AG08395 (cell line): ENCODE results near the gene PTPRD.
"Not testable (repeated sequence)": the region's sequence is repeated elsewhere in the genome, so short reads cannot be mapped to it uniquely, and the experiment has no call there.

Source experiments
- DNase-seq: peaks from one replicate; pipeline ENCODE4 v3.0.0; 2012; ENCODE audit warnings: mixed read lengths, low spot score

The PTPRD gene

DNA sequence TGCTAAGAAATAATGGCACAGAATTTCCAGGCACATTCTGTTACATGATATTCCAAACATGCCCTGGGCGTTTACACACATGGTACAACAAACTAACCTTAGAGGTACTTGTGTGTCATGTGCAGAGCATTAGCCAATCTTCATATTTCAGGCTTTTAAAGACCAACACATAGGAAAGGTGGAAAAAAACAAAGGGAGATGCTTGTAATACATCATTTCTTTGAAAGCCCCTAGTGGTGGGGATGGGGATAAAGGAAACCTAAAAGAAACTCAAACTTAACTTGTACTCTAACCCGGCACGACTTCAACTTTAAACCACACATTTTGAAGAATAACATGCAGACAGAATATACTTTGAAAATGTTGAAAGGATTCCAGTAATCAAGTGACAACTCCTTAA, 133.6 kb downstream of the PTPRD start:
- DNase-seq = no peak

DNA sequence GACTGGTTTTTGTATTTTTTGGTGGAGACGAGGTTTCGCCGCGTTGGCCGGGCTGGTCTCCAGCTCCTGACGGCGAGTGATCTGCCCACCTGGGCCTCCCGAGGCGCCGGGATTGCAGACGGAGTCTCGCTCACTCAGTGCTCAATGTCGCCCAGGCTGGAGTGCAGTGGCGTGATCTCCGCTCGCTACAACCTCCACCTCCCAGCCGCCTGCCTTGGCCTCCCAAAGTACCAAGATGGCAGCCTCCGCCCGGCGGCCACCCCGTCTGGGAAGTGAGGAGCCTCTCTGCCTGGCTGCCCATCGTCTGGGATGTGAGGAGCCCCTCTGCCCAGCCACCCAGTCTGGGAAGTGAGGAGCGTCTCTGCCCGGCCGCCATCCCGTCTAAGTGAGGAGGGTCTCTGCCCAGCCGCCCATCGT, 163.6 kb downstream of the PTPRD start:
- not testable (repeated sequence) for DNase-seq

DNA sequence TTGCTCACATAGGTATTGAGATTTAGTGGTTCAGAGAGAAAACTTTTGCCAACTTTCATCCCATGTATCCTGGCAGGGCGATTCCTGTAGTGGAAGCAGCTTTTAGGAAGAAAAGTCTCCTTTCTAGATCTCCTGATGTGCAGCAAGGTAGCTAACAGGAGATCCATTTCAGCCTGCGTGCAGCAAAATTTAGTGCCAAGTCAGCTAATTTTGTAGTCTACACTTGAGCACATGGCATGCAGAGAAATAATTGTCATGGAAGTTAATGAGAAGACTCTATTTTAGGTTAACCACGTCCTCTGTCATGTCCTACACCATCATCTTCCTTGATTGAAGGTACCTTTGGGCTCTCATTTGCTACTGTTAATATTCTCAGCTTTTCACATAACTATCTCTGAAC, 165.8 kb downstream of the PTPRD start:
- DNase-seq = no peak

DNA sequence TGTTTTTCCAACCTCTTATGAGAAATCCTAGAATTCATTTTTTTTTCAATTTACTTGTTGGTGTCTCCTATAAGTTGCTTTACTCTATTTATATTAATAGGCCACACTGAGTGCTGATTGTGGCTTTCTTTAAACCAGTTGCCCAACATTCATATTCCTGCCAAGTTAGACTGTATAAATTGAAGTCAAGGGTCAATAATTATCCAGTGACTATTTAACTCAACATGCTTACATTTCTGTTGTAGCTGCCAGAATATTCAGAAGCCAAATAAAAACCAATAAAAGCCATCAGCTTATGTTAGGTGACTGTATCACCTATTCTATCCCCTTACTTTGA, 169.0 kb downstream of the PTPRD start:
- no peak for DNase-seq

DNA sequence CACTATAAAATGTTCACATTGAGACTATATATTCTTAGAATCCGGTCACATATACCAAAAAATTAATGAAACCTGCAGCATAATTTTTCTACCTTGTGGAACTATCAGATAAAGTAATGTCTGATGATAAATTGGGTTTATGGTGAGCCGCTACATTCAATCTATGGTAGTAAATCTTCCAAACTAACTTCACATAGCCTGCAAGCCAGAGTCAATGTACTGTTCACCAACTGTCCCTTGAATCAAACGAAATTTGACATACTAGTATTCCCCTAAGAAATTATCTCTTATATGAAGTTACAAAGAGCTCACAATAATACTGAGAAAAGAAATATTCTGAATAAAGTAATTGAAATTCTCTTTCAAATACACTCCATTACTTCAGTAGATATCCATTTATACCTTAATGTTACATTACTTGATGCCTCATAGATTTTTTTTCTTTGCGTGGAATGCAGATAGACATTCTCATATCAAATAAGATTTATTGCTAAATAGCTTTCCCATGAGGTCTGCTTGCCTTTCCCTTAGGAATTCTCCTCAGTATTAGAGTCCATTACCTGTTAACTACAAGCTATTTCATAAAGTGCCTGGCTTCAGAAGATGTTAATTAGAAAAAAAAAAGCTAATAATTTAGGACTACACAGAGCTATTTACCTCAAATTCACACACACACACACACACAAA, 169.5 kb downstream of the PTPRD start:
- no peak for DNase-seq

DNA sequence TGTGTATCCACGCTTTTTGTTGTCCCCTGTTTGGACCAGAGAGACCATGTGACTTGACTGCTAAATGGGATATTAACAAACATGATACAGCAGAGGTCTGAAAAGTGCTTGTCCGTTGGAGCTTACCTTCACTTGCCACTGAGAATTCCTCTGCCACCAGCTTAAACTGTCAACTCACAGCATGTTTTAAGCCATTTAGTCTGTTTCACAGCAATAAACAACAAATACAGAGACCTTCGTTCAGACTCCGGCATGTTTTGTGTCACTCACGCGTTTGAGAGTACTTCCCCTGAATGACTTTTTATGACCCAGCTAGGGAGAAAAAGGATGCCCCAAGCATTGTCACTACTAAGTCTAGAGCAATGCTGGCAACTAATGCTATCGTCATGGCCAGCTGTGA, 173.8 kb downstream of the PTPRD start:
- DNase-seq = no peak

DNA sequence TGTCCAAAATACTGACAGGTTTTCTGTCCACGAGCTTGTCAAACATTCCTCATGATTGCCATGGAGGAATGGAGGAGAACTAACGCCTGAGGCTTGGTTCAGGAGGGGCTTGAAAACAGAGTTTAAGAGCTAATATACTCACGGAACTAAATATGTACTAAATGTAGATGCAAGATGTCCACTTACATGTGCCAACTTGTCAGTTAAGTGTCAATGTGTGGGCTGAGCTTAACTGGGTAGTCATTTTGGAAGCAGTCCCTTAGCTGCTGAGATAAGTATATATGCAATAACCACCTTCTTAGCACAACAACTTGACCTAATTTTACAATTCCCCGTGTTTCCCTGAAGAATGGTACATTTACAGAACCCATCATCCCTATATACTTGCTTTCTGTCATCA, 176.0 kb downstream of the PTPRD start:
- DNase-seq = no peak

DNA sequence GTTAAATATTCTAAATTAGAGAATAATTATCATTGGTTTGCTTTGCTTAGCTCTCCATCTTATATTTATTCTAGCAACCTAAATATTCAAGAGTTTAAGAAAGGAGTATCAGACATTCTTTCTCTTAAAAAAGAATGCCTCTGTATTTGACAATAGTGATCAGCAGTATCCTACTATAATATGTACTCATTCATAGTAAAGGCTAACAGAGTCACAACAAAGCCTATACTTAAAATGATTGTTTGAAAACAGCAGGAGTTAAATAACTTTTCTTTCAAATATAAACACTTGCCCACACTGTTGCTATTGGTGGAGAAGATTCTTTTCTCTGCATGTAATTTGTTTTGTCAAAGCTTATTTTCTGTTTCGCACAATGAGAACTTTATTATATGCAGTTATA, 178.4 kb downstream of the PTPRD start:
- DNase-seq = no peak

DNA sequence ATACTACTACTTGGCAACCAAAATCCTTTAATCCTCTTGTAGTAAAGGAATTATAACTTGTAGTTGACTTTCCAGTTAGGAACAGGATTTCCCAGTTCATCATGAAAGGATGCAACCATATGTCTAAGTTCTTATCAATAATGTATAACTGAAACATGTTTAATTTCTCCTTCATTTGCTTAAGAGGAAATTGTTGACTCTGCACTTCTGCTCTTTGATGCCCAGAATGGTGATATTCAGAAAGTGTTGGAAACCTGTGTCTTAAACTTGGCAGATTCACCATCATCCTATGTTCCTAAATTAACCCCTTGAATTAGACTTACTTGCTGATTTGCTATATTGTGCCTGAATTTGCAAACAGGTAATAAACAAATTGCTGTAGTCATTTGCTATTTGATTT, 201.5 kb downstream of the PTPRD start:
- no peak for DNase-seq

DNA sequence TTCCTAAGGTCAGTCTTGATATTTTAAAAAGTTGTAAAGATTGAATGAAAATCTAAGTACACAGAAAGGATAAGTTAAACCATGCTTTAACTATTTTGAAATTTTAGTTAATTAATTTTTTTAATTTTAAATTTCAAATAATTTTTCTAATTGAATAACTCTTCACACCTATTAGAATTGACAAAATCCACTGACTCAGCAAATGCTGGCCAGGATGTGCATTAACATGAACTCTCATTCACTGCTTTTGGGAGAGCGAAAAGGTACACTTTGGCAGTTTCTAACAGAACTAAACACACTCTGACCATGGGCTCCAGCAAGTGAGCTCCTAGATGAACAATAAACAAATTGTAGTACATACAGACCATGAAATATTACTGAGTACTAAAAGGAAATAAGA, 209.5 kb downstream of the PTPRD start:
- no peak for DNase-seq

DNA sequence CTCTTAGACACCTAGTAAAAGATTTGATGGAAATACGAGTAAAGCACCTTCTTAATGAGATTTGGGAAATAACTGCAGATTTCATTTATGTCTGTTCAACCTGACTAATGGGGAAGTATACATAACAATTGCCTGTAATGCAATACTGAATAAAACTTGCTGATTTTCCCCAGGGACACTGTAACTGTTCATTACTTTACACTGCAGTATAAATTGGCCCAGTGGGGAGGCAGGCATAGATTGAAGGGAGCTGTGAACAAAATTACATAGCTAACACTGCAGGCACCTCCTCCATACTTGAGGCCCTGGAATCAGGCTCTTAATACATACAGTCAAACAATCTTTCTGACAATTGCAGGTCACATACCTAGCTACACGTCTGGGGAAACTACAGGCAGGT, 216.2 kb downstream of the PTPRD start:
- no peak for DNase-seq

DNA sequence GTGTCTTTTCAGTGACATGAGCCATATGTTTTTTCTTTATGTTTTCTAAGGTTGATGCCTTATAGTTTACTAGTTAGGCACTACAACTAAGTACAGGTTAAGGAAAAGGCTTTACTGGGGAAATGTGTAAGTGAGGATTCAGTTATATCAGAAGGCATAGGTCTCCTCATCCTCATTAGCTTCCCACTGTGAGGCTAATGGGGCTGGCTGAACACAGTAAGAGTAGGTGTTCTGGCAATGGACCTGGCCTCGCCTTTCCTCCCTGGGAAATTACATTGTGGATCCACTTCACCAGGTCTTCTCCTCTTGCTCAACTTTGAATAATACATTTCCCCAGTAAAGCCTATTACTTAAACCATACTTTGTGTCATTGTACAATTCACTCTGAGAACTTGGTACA, 225.5 kb downstream of the PTPRD start:
- no peak for DNase-seq

DNA sequence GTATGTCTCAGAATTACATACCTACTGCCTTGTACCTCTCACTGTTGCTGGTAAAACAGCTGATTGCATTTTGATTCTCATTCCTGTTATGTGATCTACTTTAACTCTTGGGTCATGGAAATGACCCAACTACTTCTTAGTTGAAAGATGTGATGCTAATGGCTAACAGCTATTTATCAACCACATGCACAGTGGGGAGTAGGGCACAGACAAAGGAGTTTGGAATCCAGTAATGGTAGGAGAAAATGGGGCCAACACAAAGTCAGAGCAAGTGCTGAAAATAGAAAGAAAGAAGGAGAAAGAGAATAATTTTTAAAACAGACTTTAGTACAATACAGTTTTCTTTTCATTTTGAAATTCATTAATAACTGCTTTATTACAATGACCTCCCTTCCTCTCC, 241.0 kb downstream of the PTPRD start:
- no peak for DNase-seq

DNA sequence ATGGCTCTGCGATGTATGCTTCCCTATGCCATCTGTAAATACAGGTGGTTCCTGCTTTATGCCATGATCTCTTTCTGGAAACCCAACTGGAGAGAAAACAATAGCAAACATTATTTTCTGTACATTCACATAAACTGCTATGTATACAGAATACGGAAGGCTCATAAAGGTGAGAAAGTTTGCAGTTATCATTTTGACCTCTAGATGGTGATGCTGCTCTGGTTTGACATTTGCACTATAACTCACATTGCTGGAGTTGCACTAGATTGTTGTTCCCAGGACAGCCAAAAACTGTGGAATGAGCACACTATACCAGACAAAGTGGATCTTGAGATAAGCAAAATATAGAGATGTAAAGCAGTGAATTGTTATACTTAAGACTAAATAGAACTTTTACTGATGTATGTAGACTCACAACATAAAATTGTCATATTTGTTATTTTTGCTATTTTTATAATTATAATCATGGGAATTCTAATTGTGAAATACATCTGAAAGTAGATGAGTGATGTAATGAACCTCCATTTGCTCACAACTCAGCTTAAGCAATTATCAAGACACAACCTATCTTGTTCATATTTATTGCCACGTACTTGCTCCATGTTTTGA, 246.5 kb downstream of the PTPRD start:
- DNase-seq = no peak

DNA sequence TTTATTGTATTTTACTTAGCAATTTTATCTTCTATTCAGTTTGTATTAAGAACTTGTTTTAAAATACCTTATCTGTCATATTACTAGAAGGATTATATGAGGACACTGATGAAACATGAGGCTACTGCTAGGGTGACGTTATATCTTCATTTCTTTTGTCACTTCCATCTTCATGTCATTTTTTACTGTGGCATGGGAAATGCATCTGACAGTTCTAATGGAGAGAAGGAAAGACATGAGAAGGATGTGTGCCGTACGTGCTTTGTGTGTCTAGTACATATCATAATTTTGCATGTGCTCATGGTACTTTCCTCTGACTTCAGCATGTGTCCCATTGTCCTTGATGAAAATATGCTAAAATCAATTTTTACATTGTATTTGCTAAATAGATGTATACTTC, 258.2 kb downstream of the PTPRD start:
- no peak for DNase-seq

DNA sequence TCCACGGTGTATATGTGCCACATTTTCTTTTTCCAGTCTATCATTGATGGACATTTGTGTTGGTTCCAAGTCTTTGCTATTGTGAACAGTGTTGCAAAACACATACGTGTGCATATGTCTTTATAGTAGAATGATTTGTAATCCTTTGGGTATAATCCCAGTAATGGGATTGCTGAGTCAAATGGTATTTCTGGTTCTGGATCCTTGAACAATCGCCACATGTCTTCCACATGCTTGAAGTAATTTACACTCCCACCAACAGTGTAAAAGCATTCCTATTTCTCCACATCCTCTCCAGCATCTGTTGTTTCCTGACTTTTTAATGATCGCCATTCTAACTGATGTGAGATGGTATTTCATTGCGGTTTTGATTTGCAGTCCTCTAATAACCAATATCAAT, 267.2 kb downstream of the PTPRD start:
- DNase-seq = not testable (repeated sequence)

DNA sequence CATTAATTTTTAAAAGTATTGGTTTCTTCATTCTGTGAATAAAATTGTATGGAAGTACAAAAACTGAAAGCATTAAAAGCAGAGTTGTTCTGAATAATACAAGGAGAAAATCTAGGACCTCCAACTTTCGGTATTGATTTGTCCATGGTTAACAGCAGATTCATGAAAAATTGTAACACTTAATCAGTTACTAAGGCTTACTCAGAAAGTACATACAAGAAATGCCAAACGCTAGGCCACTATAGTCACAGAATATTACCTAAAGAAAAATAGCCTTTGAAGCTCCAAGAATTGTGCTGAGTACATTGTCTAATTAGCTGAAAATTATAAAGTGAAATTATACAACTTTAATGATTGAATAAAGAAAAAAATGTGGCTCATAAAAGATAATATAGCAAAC, 271.7 kb downstream of the PTPRD start:
- no peak for DNase-seq

DNA sequence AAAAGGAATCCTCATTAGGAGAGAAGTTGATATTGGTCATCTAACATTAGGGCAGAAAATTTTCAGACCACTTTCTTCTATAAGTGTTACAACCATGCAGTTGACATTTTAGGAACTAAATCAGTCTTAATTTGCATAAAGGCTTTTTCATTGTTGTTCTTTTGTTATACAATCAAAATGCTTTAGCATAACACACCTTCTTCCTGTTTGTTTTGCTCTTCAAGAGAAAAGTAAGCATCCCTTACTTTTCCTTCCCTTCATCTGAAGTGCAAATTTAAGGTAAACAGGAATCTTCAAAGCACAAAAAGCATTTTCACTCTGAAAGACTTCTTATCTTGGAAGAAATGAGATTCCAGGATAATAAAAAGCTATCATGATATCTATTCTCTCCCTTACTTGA, 273.6 kb downstream of the PTPRD start:
- no peak for DNase-seq

DNA sequence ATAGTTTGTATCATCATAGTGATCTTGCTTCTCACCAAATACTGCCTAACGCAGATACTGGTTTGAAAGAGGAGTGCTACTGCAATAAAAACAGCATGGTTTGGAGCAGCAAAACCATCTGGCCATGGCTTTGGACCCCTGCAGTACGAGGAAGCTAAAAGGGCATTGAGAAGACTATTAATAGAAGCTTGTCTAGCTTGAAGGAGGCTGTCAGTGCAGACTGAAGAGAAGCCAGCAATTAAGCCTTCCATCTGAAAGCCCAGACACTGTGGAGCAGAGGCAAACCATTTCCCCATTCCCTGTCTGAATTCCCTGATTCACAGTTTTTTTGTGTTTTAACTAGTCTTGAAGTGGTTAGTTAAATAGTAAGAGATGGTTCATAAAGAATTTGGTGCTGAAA, 281.6 kb downstream of the PTPRD start:
- DNase-seq = no peak

DNA sequence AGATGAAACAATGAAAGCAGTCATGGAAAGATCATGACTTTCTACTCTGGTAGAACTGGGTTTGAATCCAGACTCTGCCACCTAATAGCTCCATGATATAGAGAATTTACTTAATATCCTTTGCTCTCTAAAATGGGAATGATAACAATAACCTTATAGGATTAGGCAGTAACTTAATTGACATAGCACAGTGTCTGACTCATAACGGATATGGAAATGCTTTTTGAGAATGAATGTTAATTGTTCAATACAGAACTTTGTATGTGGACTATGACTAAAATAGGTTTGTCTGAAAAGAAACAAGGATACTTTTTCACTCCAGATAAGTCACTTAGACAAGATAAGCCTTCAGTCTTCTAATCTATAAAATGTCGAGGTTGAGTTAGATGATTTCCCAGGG, 330.7 kb downstream of the PTPRD start:
- DNase-seq = no peak

DNA sequence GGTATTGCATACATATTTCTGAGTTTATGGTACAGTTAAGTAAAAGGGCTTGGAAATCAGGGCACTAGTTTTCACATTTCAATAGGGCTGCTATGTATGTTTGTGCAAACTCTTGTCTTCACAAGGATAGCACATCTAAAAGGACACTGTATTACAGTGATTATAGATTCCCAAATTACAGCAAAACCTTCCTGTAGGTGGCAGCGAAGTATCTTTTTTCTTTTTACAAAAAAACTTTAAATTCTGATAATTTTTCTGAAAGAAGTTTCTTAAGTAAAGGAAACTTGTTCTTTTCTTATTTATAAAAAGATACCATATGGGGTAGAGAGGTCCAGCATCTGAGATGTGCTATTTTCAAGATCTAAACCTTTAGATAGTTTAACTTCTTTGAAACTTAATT, 337.8 kb downstream of the PTPRD start:
- no peak for DNase-seq

DNA sequence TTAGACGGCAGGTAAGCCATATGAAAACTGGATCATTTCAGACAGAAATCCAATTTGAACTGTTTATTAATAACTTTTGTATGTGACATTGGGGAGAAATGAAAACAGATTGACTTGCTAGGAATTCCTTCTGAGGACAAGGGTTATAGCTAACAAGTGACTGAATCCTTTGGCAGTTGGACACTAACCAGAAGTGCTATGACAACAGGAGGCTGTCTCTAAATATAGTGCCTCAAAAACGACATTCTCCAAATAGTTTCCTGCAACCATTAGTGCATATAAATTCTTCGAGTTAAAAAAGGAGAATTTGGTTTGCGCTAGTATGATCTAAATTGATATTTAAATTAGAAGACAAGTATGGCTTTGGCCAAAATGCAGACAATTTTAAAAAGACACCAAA, 338.6 kb downstream of the PTPRD start:
- DNase-seq = no peak

DNA sequence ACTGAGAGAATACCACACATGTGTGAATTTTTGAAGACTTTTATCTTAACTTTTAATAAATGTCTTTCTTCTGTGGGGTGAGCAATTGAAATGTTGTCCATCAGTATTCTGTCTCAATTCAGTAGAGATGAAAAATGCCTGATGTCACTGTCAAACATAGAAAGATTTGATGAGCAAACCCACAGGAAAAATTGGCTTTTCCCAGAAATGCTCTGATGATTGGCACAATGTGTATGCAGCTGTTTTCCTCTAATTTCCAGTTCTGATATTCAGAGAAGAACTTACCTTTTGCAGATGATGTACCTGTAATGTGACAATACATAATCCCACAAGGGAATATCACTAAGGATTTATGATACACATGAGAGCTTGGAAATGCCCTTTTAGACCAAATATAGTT, 340.0 kb downstream of the PTPRD start:
- DNase-seq = no peak
